H9 (cell line): ENCODE data around the gene GSC2. TPM values are rescaled to one million over a fixed set of nuclear protein-coding genes. Genes with fewer than 3 reads are reported as not detected.
A peak's percentile ranks its signal among the peaks of the same experiment; 100 is the strongest.

Experiments used
- DNase-seq: peaks from one replicate; pipeline ENCODE4 v3.0.0-alpha.2; 2017
- H2AFZ ChIP-seq: one replicate; pipeline ENCODE4 v1.6.1; 2013; ENCODE audit warnings: mild to moderate bottlenecking, low read length, control low read depth, moderate library complexity
- H2AK5ac ChIP-seq: 2 replicates; pipeline ENCODE4 v1.6.1; 2013; ENCODE audit warnings: low read length, control low read depth, mixed read lengths; ENCODE audit not compliant: insufficient read length
- H2BK120ac ChIP-seq: one replicate; pipeline ENCODE4 v1.6.1; 2013; ENCODE audit warnings: low read depth, mild to moderate bottlenecking, low read length, control low read depth, inconsistent platforms; ENCODE audit not compliant: poor library complexity, severe bottlenecking
- H2BK12ac ChIP-seq: 2 replicates; pipeline ENCODE4 v1.6.1; 2013; ENCODE audit warnings: low read length, control low read depth, mixed read lengths, low read depth; ENCODE audit not compliant: insufficient read length
- H2BK15ac ChIP-seq: 2 replicates; pipeline ENCODE4 v1.6.1; 2013; ENCODE audit warnings: low read depth, low read length, control low read depth
- H2BK20ac ChIP-seq: one replicate; pipeline ENCODE4 v1.6.1; 2013; ENCODE audit warnings: low read depth, mild to moderate bottlenecking, low read length, control low read depth, inconsistent platforms; ENCODE audit not compliant: poor library complexity, severe bottlenecking
- H2BK5ac ChIP-seq: 2 replicates; pipeline ENCODE4 v1.6.1; 2013; ENCODE audit warnings: low read length, control low read depth, mixed read lengths; ENCODE audit not compliant: insufficient read length
- H3K14ac ChIP-seq: 2 replicates; pipeline ENCODE4 v1.6.1; 2013; ENCODE audit warnings: low read length, control low read depth; ENCODE audit not compliant: insufficient read depth
- H3K18ac ChIP-seq: 2 replicates; pipeline ENCODE4 v1.6.1; 2013; ENCODE audit warnings: low read depth, mild to moderate bottlenecking, mixed read lengths, low read length, control low read depth; ENCODE audit not compliant: insufficient read length
- H3K23ac ChIP-seq: 2 replicates; pipeline ENCODE4 v1.6.1; 2013; ENCODE audit warnings: low read length, control low read depth, mixed read lengths, low read depth; ENCODE audit not compliant: insufficient read length
- H3K23me2 ChIP-seq: 2 replicates; pipeline ENCODE4 v1.6.1; 2013; ENCODE audit warnings: low read depth, mild to moderate bottlenecking, mixed read lengths, low read length, control low read depth; ENCODE audit not compliant: insufficient read length, poor library complexity, severe bottlenecking
- H3K27ac ChIP-seq: 2 replicates; pipeline ENCODE4 v1.5.1; 2013; ENCODE audit warnings: low read length, control low read depth, mixed read lengths, low read depth; ENCODE audit not compliant: insufficient read length
- H3K27me3 ChIP-seq: 2 replicates; pipeline ENCODE4 v1.6.1; 2013; ENCODE audit warnings: low read length, control low read depth, inconsistent platforms; ENCODE audit not compliant: insufficient read depth
- H3K4ac ChIP-seq: 2 replicates; pipeline ENCODE4 v1.6.1; 2013; ENCODE audit warnings: low read depth, mild to moderate bottlenecking, control low read depth, inconsistent platforms, low read length, moderate library complexity
- H3K4me1 ChIP-seq: 2 replicates; pipeline ENCODE4 v1.6.1; 2013; ENCODE audit warnings: low read length, control low read depth, inconsistent platforms; ENCODE audit not compliant: insufficient read depth
- H3K4me2 ChIP-seq: 2 replicates; pipeline ENCODE4 v1.6.1; 2013; ENCODE audit warnings: low read length, control low read depth, mixed read lengths; ENCODE audit not compliant: insufficient read length, insufficient read depth
- H3K56ac ChIP-seq: 2 replicates; pipeline ENCODE4 v1.6.1; 2013; ENCODE audit warnings: low read depth, mild to moderate bottlenecking, mixed read lengths, low read length, control low read depth; ENCODE audit not compliant: insufficient read length
- H3K79me1 ChIP-seq: 2 replicates; pipeline ENCODE4 v1.6.1; 2013; ENCODE audit warnings: low read depth, mild to moderate bottlenecking, moderate library complexity, low read length, control low read depth, inconsistent platforms; ENCODE audit not compliant: insufficient read depth, poor library complexity, severe bottlenecking
- H3K79me2 ChIP-seq: 2 replicates; pipeline ENCODE4 v1.6.1; 2013; ENCODE audit warnings: low read length, control low read depth, inconsistent platforms; ENCODE audit not compliant: insufficient read depth
- H3K9ac ChIP-seq: 2 replicates; pipeline ENCODE4 v1.6.1; 2013; ENCODE audit warnings: low read length, control low read depth, mixed read lengths; ENCODE audit not compliant: insufficient read length; ENCODE audit errors: extremely low read depth
- H3K9me3 ChIP-seq: one replicate; pipeline ENCODE4 v1.6.1; 2013; ENCODE audit warnings: low read depth, low read length, inconsistent platforms; ENCODE audit not compliant: control insufficient read depth
- H3T11ph ChIP-seq: one replicate; pipeline ENCODE4 v1.6.1; 2013; ENCODE audit warnings: mild to moderate bottlenecking, low read length, control low read depth, inconsistent platforms
- H4K20me1 ChIP-seq: one replicate; pipeline ENCODE4 v1.6.1; 2013; ENCODE audit not compliant: control insufficient read depth, insufficient read length, insufficient read depth
- H4K5ac ChIP-seq: 2 replicates; pipeline ENCODE4 v1.6.1; 2013; ENCODE audit warnings: low read depth, mild to moderate bottlenecking, mixed read lengths, low read length, control low read depth; ENCODE audit not compliant: insufficient read length
- H4K8ac ChIP-seq: replicated peaks from 2 replicates; pipeline ENCODE4 v1.6.1; 2013; ENCODE audit warnings: low read length, control low read depth, mixed read lengths, low read depth; ENCODE audit not compliant: insufficient read length
- H4K91ac ChIP-seq: 2 replicates; pipeline ENCODE4 v1.6.1; 2013; ENCODE audit warnings: low read depth, mild to moderate bottlenecking, moderate library complexity, mixed read lengths, low read length, control low read depth; ENCODE audit not compliant: insufficient read length
- H3K27ac Mint-ChIP-seq, 3 experiments: 2 replicates in 2 of 3; 3 replicates in 1 of 3; pipeline ENCODE4 v1.8.0; 2020 to 2021; ENCODE audit warnings: mixed read lengths in 3 of 3, mild to moderate bottlenecking in 1 of 3, moderate library complexity in 1 of 3
- H3K27me3 Mint-ChIP-seq: 2 replicates; pipeline ENCODE4 v1.8.0; 2021; ENCODE audit warnings: low read depth, mild to moderate bottlenecking, moderate library complexity, mixed read lengths
- H3K36me3 Mint-ChIP-seq, 3 experiments: 2 replicates in 2 of 3; 3 replicates in 1 of 3; pipeline ENCODE4 v1.8.0; 2020 to 2021; ENCODE audit warnings: low read depth in 3 of 3, mixed read lengths in 3 of 3; ENCODE audit not compliant: insufficient read depth in 1 of 3
- H3K4me1 Mint-ChIP-seq, 2 experiments: 2 replicates each; pipeline ENCODE4 v1.8.0; 2020; ENCODE audit warnings: mixed read lengths in 2 of 2
- H3K4me3 Mint-ChIP-seq, 2 experiments: 2 replicates in 1 of 2; 3 replicates in 1 of 2; pipeline ENCODE4 v1.8.0; 2020 to 2021; ENCODE audit warnings: mild to moderate bottlenecking in 2 of 2, mixed read lengths in 2 of 2, moderate library complexity in 1 of 2
- H3K9me3 Mint-ChIP-seq, 2 experiments: 2 replicates in 1 of 2; 3 replicates in 1 of 2; pipeline ENCODE4 v1.8.0; 2020; ENCODE audit warnings: mild to moderate bottlenecking in 2 of 2, mixed read lengths in 2 of 2, moderate library complexity in 1 of 2
- WGBS: extraction: QIAGEN DNeasy Blood & Tissue Kit; methylation state at CpG from one replicate; pipeline ENCODE4 v1.1.7; 2013; ENCODE audit warnings: missing lambda C conversion rate, low lambda C conversion rate, mixed read lengths; ENCODE audit not compliant: insufficient read length; ENCODE audit errors: extremely low coverage; 5-methylcytosine and 5-hydroxymethylcytosine counted together
- total RNA-seq: library from RNA; stranded (reverse); gene quantifications from 2 replicates; pipeline ENCODE4 v1.2.1, GENCODE V29; 2021
- TF ChIP-seq, protein P1 (sequence below): fragments of 200-600 bp; sonication (generic); conservative IDR thresholded peaks from 3 replicates; pipeline ENCODE4 v1.8.0; 2021; ENCODE audit warnings: antibody characterized with exemption, mild to moderate bottlenecking

The GSC2 gene
- total RNA-seq, 1 experiment from 2014 or later = 0.22 TPM

DNA sequence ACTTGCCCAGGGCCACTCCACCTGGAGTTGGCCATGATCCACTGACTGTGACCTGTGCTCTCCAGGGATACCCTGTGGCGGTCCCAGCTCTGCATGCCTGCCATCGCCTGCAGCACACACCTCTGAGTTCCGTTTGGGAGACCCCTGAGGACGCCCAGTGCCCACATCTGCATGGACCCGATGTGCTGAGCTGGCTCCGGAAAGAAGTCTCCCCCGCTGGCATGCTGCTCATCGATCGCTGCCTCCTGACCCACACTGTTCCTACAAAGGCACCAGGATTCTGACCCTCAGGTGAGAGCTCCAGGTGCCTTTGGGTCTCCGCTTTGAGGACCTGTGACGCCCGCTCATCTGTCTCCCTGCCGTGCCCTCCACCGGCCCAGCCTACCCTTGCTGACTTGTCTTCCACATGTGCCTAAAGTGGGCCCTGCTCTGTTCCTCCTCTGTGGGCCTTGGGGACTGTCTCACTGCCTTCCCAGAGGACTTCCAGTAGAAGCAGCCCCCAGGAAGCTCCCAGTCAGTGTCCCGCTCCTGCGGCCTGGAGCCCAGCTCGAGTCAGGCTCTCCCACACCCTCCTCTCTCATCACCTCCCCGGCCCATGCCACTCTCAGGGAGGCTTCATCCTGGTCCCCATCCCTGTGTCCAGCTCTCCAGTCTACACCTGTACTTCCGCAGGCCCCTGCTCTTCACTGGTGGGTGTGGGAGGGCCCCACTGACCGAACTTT, 34.3 kb upstream of the GSC2 start:
- H3K79me2 ChIP-seq = no peaks in the 10 kb centered on the region
- no peaks in the 10 kb centered on the region for H4K20me1 ChIP-seq
- TF ChIP-seq, protein P1, sequence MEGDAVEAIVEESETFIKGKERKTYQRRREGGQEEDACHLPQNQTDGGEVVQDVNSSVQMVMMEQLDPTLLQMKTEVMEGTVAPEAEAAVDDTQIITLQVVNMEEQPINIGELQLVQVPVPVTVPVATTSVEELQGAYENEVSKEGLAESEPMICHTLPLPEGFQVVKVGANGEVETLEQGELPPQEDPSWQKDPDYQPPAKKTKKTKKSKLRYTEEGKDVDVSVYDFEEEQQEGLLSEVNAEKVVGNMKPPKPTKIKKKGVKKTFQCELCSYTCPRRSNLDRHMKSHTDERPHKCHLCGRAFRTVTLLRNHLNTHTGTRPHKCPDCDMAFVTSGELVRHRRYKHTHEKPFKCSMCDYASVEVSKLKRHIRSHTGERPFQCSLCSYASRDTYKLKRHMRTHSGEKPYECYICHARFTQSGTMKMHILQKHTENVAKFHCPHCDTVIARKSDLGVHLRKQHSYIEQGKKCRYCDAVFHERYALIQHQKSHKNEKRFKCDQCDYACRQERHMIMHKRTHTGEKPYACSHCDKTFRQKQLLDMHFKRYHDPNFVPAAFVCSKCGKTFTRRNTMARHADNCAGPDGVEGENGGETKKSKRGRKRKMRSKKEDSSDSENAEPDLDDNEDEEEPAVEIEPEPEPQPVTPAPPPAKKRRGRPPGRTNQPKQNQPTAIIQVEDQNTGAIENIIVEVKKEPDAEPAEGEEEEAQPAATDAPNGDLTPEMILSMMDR = no peak
- no peaks in the 10 kb centered on the region for H3K27me3 ChIP-seq
- no peak overlapping the region for H2AK5ac ChIP-seq
- no peak overlapping the region for H2AFZ ChIP-seq
- no peak overlapping the region for H3K56ac ChIP-seq
- H2BK5ac ChIP-seq = no peak overlapping the region
- H3K9me3 ChIP-seq = no peaks in the 10 kb centered on the region
- H3K4me1 ChIP-seq = no peaks in the 10 kb centered on the region; the same call in 1 of the 2 replicates
- H3K79me1 ChIP-seq = no peaks in the 10 kb centered on the region
- Mint-ChIP-seq H3K27me3 (no peaks in the 10 kb centered on the region), H3K27ac (peak overlapping the region in 2 of 3 experiments; percentile 8 to 71; a peak in 4 of 7 replicates), H3K4me3 (no peak overlapping the region), H3K9me3 (no peaks in the 10 kb centered on the region), H3K36me3 (peaks cover 0 to 6% (median 3%) of the 10 kb centered on the region in 3 experiments; a peak in 2 of 7 replicates), H3K4me1 (peaks cover 12 to 14% of the 10 kb centered on the region in 2 experiments)
- H4K91ac ChIP-seq = no peak overlapping the region
- DNase-seq = no peak
- H3K23ac ChIP-seq = no peak overlapping the region
- no peak overlapping the region for H2BK15ac ChIP-seq
- no peaks in the 10 kb centered on the region for H3K23me2 ChIP-seq
- no peak overlapping the region for H3T11ph ChIP-seq
- H3K18ac ChIP-seq = no peak overlapping the region
- no peak overlapping the region for H2BK20ac ChIP-seq
- H3K14ac ChIP-seq = no peak overlapping the region
- H3K9ac ChIP-seq = no peak overlapping the region
- no peak overlapping the region for H3K27ac ChIP-seq
- no peak overlapping the region for H4K8ac ChIP-seq
- no peak overlapping the region for H3K4ac ChIP-seq
- H2BK120ac ChIP-seq = no peak overlapping the region
- WGBS = no CpG with 5 or more reads among the region's 20 CpGs
- H4K5ac ChIP-seq = no peak overlapping the region
- H3K4me2 ChIP-seq = no peak overlapping the region
- no peak overlapping the region for H2BK12ac ChIP-seq
